GM12878 (cell line): ENCODE measurements around the gene APOBEC2. TPM values are rescaled to one million over a fixed set of nuclear protein-coding genes. Genes with fewer than 3 reads are reported as not detected.

Source experiments
- ATAC-seq: fragments of 200-7000 bp; cut with Tn5 transposase; 3 replicates; pipeline ENCODE4 v1.9.1; 2020; ENCODE audit warnings: mild to moderate bottlenecking, moderate library complexity
- BruUV-seq: library from RNA; stranded (reverse); fragments of 400-500 nt; replicated peaks from 2 replicates; lab custom pipeline; 2021; lab: Mats Ljungman, UMichigan
- CTCF ChIA-PET: fragments of 300-600 bp; sonication (Branson Sonifier 250); formaldehyde crosslinking; extraction: SDS; loops from one replicate; lab custom pipeline; 2021; ENCODE audit warnings: inconsistent platforms; lab: Yijun Ruan, JAX
- POLR2A ChIA-PET: fragments of 350-600 bp; formaldehyde crosslinking; extraction: SDS; loops from one replicate; lab custom pipeline; 2021; ENCODE audit warnings: inconsistent platforms; lab: Charles Lee
- RAD21 ChIA-PET: fragments of 300-600 bp; sonication (Branson Sonifier 250); formaldehyde crosslinking; loops from one replicate; lab custom pipeline; 2023; ENCODE audit warnings: antibody characterized with exemption; ENCODE audit not compliant: unreplicated experiment; lab: Charles Lee
- SMC1A ChIA-PET: fragments of 300-600 bp; sonication (Branson Sonifier 250); formaldehyde crosslinking; loops from one replicate; lab custom pipeline; 2023; ENCODE audit not compliant: unreplicated experiment, uncharacterized antibody; lab: Charles Lee
- DNase-seq: peaks from one replicate; pipeline ENCODE4 v3.0.0-alpha.2; 2011; ENCODE audit warnings: low read depth, low spot score
- FAIRE-seq: peaks from 3 replicates; lab custom pipeline; 2011; peaks lifted over from hg19 to GRCh38; lab: Jason Lieb, UNC
- H2AFZ ChIP-seq: 2 replicates; pipeline ENCODE4 v1.6.0; 2011; ENCODE audit warnings: low read depth, low read length, control low read depth; ENCODE audit not compliant: control insufficient read depth
- H3K27ac ChIP-seq: 2 replicates; pipeline ENCODE4 v1.5.1; 2011; ENCODE audit warnings: control low read depth; ENCODE audit not compliant: control insufficient read depth, insufficient read depth
- H3K27me3 ChIP-seq, 2 experiments: replicated peaks in 1 of 2; 2 replicates each; pipeline versions ENCODE4 v1.6.0 to v1.6.1; 2011; ENCODE audit warnings: low read length in 1 of 2; ENCODE audit not compliant: control insufficient read depth in 2 of 2, insufficient read depth in 2 of 2
- H3K36me3 ChIP-seq, 2 experiments: 2 replicates each; pipeline ENCODE4 v1.5.1; 2011; ENCODE audit warnings: low read length in 1 of 2; ENCODE audit not compliant: control insufficient read depth in 2 of 2, insufficient read depth in 2 of 2
- H3K4me1 ChIP-seq: 2 replicates; pipeline ENCODE4 v1.6.1; 2011; ENCODE audit warnings: mild to moderate bottlenecking, low read length, moderate library complexity, mixed read lengths; ENCODE audit not compliant: control insufficient read depth, insufficient read depth
- H3K4me2 ChIP-seq: 2 replicates; pipeline ENCODE4 v1.6.0; 2011; ENCODE audit warnings: control low read depth; ENCODE audit not compliant: control insufficient read depth, insufficient read depth
- H3K4me3 ChIP-seq: fragments of 200-600 bp; sonication (generic); 2 replicates; pipeline ENCODE4 v1.5.1; 2016
- H3K79me2 ChIP-seq: 2 replicates; pipeline ENCODE4 v1.6.0; 2011; ENCODE audit warnings: low read length; ENCODE audit not compliant: control insufficient read depth, insufficient read depth
- H3K9ac ChIP-seq: 2 replicates; pipeline ENCODE4 v1.8.0; 2011; ENCODE audit warnings: low read length, control low read depth, mixed read lengths; ENCODE audit not compliant: control insufficient read depth, insufficient read depth
- H3K9me3 ChIP-seq: replicated peaks from 3 replicates; pipeline ENCODE4 v1.5.1; 2011; ENCODE audit warnings: mild to moderate bottlenecking, low read length; ENCODE audit not compliant: control insufficient read depth, insufficient read depth
- H4K20me1 ChIP-seq: 2 replicates; pipeline ENCODE4 v1.6.0; 2011; ENCODE audit not compliant: control insufficient read depth, insufficient read depth
- ATF2 ChIP-seq: IDR thresholded peaks from 2 replicates; pipeline ENCODE4 v1.6.1; 2012; ENCODE audit warnings: low read length, inconsistent platforms
- CHD2 ChIP-seq: IDR thresholded peaks from 2 replicates; pipeline ENCODE4 v1.6.1; 2011; ENCODE audit warnings: low read depth, low read length, improper control_type of control experiment, borderline replicate concordance
- CTCF ChIP-seq, 3 experiments: IDR thresholded peaks in 2 of 3; conservative IDR thresholded peaks in 1 of 3; 2 replicates each; pipeline ENCODE4 v1.5.1; 2011; ENCODE audit warnings: low read depth in 3 of 3, low read length in 3 of 3, mild to moderate bottlenecking in 3 of 3, control low read depth in 2 of 3, moderate library complexity in 2 of 3, inconsistent platforms in 1 of 3, mixed read lengths in 1 of 3; ENCODE audit not compliant: control insufficient read depth in 2 of 3, insufficient read depth in 1 of 3; ENCODE audit errors: extremely low read depth in 1 of 3
- GATAD2B ChIP-seq: fragments of 450-650 bp; conservative IDR thresholded peaks from 2 replicates; pipeline ENCODE4 v1.6.1; 2017; ENCODE audit warnings: low read depth, mild to moderate bottlenecking, moderate library complexity
- RB1 ChIP-seq: fragments of 450-650 bp; formaldehyde crosslinking; IDR thresholded peaks from 2 replicates; pipeline ENCODE4 v1.6.1; 2017; ENCODE audit warnings: mild to moderate bottlenecking, borderline replicate concordance
- SP1 ChIP-seq: IDR thresholded peaks from one replicate; pipeline ENCODE4 v1.6.1; 2011; ENCODE audit warnings: low read depth, low read length
- ZBTB33 ChIP-seq: fragments of 450-650 bp; IDR thresholded peaks from 2 replicates; pipeline ENCODE4 v1.6.1; 2017; ENCODE audit warnings: mild to moderate bottlenecking
- WGBS: methylation state at CpG from one replicate; pipeline ENCODE4 v1.1.6; 2016; ENCODE audit warnings: low lambda C conversion rate; ENCODE audit not compliant: insufficient replicate concordance, insufficient coverage; ENCODE audit errors: missing lambda C conversion rate; 5-methylcytosine and 5-hydroxymethylcytosine counted together
- in situ Hi-C: fragments of 300-500 bp; cut with MboI; formaldehyde crosslinking; loops from 9 replicates; pipeline ENCODE4 v1.14.3; 2018; ENCODE audit warnings: mixed read lengths
- intact Hi-C: fragments of 100-400 bp; cut with micrococcal nuclease; formaldehyde crosslinking; loops from one replicate; pipeline ENCODE4 v1.14.2; 2022; ENCODE audit not compliant: unreplicated experiment
- polyA plus RNA-seq, 11 experiments: library from polyadenylated mRNA; depleted of rRNA in 4 of 11; unstranded in 6 of 11; stranded (reverse) in 5 of 11; fragments of >200 nt; fragmentation: Nextera tagmentation in 4 of 11; fragmentation: Illumina TruSeq in 1 of 11; extraction: Ambion mirVana in 4 of 11; extraction: Trizol in 1 of 11; gene quantifications; 1 replicate in 1 of 11; 2 replicates in 10 of 11; pipeline versions ENCODE4 v1.2.1 to v1.2.3, GENCODE V29; 2011 to 2016; ENCODE audit warnings: inconsistent platforms in 2 of 11, missing spikeins in 2 of 11, low read depth in 1 of 11
- total RNA-seq, 4 experiments: library from RNA; depleted of rRNA in 3 of 4; stranded (reverse); fragments of >200 nt in 3 of 4; fragmentation: Illumina TruSeq in 1 of 4; extraction: Trizol in 1 of 4; gene quantifications; 2 replicates each; pipeline versions ENCODE4 v1.2.1 to v1.2.3, GENCODE V29; 2013 to 2021

APOBEC2 gene
- total and polyA plus RNA-seq, 10 of the 15 experiments (the other 5 are each of a cell fraction or from before 2014, with no cell fraction given): 0.11 to 1.4 (median 0.87) TPM; not detected in 6

GRCh38 chr6:41033776-41034175 is 19.2 kb upstream of the APOBEC2 start:
- H4K20me1 ChIP-seq: no peaks in the 10 kb centered on the region
- H3K36me3 ChIP-seq: no peaks in the 10 kb centered on the region
- H3K4me3 ChIP-seq: no peak overlapping the region
- BruUV-seq: no TSS peak
- intact Hi-C loops: no loop called here
- WGBS: 77% methylated on average over 13 of the region's 13 CpGs
- FAIRE-seq (no peak), DNase-seq (no peak), ATAC-seq (no peak)
- H3K9ac ChIP-seq: no peak overlapping the region
- no peaks in the 10 kb centered on the region for H3K4me1 ChIP-seq
- no peaks in the 10 kb centered on the region for H3K9me3 ChIP-seq
- no peak overlapping the region for H2AFZ ChIP-seq
- ChIA-PET RAD21 (no interaction called here), SMC1A (no interaction called here), POLR2A (no interaction called here)
- no peak overlapping the region for H3K27ac ChIP-seq
- H3K27me3 ChIP-seq: no peaks in the 10 kb centered on the region
- H3K79me2 ChIP-seq: no peaks in the 10 kb centered on the region
- H3K4me2 ChIP-seq: no peak overlapping the region
- TF ChIP-seq GATAD2B (no peak), ATF2 (no peak), RB1 (no peak), CHD2 (no peak), SP1 (no peak), CTCF (IDR thresholded peaks at IDR 0.05 in 2 of 3, conservative IDR thresholded peaks at IDR 0.05 in 1 of 3; ENCODE audit: control insufficient read depth in 2 of 3, extremely low read depth in 1 of 3, insufficient read depth in 1 of 3, low read depth in 3 of 3, low read length in 3 of 3) (no peak), ZBTB33 (no peak)
- TF ChIP-seq, all 136 proteins: peak for 0
- in situ Hi-C loops: no loop called here
- CTCF ChIA-PET: interaction anchor here (7.7 kb wide), 1 partner anchor 36 kb away, joined by 62 read pairs; the partner anchor contains the start of genes NFYA and OARD1
